ENCODE results near the gene TMEM151A. TPM values are rescaled to one million over a fixed set of nuclear protein-coding genes. Genes with fewer than 3 reads are reported as not detected.

The TMEM151A gene
- total RNA-seq, 4 donors from 2014 or later, result 0.27 to 0.35 TPM; not detected in 2

DNA sequence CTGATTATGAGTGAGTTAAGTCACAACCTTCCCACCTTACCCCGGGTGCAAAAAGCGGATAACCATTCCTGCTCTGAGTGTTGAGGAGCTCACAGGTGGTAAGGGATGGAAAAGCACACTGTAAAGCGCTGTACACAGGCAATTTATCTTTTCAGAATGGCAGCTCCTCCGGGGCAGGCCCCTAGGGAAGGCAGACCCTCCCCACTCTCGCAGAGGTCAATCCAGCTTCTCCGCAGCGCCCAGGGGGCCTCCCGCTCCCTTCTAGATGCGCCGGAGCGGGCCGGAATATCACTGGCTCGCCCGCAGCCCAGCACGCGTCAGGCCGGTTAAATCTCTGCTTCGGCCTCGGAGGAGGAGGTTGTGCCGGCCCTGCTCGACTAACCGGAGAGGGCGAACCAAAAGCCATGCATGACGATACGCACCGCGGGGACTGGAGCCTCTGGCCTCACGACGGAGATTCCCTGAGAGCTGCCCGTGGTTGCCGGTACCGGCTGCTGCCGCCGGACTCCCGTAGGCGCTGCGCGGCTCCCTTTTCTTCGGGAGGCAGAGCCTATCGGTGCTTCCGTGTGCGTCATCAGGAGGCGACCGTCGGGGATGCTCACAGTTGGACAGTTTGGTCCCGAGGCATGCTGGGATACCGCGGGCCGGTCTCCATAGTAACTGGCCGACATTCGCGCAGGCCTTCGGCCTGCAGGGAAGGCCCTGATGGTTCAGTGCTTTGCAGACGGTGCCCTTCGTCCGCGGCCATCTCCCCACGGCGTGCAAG lies 53.0 kb downstream of the TMEM151A start, which contains the start of gene BRMS1:
Gene BRMS1, minus strand, starts transcription at position 555 of the 766 bp plus-strand sequence. CDS start 2,870 bp downstream, outside the sequence.
- H3K4me3 ChIP-seq, result peak within 1 kb of the TSS; percentile 66 to 99 (median 90)
- peaks cover 18 to 46% (median 20%) of the 10 kb centered on the region in 4 donors for H3K4me1 ChIP-seq
- TF ChIP-seq, protein P1, sequence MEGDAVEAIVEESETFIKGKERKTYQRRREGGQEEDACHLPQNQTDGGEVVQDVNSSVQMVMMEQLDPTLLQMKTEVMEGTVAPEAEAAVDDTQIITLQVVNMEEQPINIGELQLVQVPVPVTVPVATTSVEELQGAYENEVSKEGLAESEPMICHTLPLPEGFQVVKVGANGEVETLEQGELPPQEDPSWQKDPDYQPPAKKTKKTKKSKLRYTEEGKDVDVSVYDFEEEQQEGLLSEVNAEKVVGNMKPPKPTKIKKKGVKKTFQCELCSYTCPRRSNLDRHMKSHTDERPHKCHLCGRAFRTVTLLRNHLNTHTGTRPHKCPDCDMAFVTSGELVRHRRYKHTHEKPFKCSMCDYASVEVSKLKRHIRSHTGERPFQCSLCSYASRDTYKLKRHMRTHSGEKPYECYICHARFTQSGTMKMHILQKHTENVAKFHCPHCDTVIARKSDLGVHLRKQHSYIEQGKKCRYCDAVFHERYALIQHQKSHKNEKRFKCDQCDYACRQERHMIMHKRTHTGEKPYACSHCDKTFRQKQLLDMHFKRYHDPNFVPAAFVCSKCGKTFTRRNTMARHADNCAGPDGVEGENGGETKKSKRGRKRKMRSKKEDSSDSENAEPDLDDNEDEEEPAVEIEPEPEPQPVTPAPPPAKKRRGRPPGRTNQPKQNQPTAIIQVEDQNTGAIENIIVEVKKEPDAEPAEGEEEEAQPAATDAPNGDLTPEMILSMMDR (IDR thresholded peaks at IDR 0.05), result peak in 4 of 6 experiments; percentile 35 to 58 (median 44)
- peak; percentile 89 to 93 for TF ChIP-seq POLR2A (IDR thresholded peaks at IDR 0.05)
- H3K9me3 ChIP-seq, result no peaks in the 10 kb centered on the region
- H3K27me3 ChIP-seq, result no peaks in the 10 kb centered on the region
- peak; percentile 98 to 99 (median 99) for DNase-seq
- peak within 1 kb of the TSS; percentile 72 to 99 (median 78) for H3K27ac ChIP-seq
- peaks cover 0 to 22% (median 0%) of the 10 kb centered on the region in 3 donors for H3K36me3 ChIP-seq

DNA sequence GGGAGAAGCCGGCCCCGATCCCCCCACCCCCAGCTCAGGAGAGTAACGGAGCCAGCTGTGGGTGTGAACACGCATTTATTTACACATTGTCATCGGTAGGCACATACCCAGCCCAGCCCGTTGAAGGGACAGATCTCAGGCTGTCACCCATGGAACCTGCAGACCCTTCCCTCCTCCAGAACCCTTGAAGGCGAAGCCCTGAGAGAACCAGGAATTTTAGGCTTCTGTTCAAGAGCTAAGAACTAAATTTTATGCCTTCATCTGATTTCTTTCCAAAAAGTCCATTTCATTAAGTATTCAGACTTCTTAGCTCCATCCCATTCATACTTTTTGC lies 53.6 kb downstream of the TMEM151A start:
- Histone ChIP-seq H3K4me1 (peaks cover 18 to 48% (median 20%) of the 10 kb centered on the region in 4 donors), H3K36me3 (peaks cover 0 to 17% (median 0%) of the 10 kb centered on the region in 3 donors)

More for the DNA sequence above, 53.6 kb downstream of the TMEM151A start:
- no peaks in the 10 kb centered on the region for H3K9me3 ChIP-seq
- TF ChIP-seq, protein P1 (IDR thresholded peaks at IDR 0.05), result no peak
- peak overlapping the region; percentile 72 to 99 (median 78) for H3K27ac ChIP-seq
- no peak for DNase-seq
- H3K4me3 ChIP-seq, result peak overlapping the region; percentile 66 to 99 (median 90)
- H3K27me3 ChIP-seq, result no peaks in the 10 kb centered on the region

Other genes starting within 250 kb of the TMEM151A start
- not detected for gene GAL3ST3, start 242.7 kb upstream of the TMEM151A start, total RNA-seq
- gene SF3B2, start 239.5 kb upstream of the TMEM151A start, total RNA-seq, result 100 to 1,000 TPM; 127 to 340 (median 171) TPM
- 10 to 100 TPM; 10.3 to 52.0 (median 22.3) TPM for gene PACS1, start 221.6 kb upstream of the TMEM151A start, total RNA-seq
- 10 to 100 TPM in 3 of 4 donors, 1 to 10 TPM in 1; 8.3 to 28.0 (median 13.2) TPM for gene KLC2, start 34.2 kb upstream of the TMEM151A start, total RNA-seq
- 100 to 1,000 TPM in 2 of 4 donors, 10 to 100 TPM in 2; 80.0 to 161 (median 103) TPM for gene RAB1B, start 23.3 kb upstream of the TMEM151A start, total RNA-seq
- not detected for gene CNIH2, start 13.7 kb upstream of the TMEM151A start, total RNA-seq
- gene YIF1A, start 2.8 kb upstream of the TMEM151A start, total RNA-seq, result 100 to 1,000 TPM in 3 of 4 donors, 10 to 100 TPM in 1; 52.0 to 132 (median 115) TPM
- gene CD248, start 25.1 kb downstream of the TMEM151A start, total RNA-seq, result 10 to 100 TPM in 3 of 4 donors, 1 to 10 TPM in 1; 2.9 to 44.6 (median 12.0) TPM
- 10 to 100 TPM in 2 of 4 donors, 1 to 10 TPM in 2; 4.1 to 18.9 (median 10.8) TPM for gene RIN1, start 44.5 kb downstream of the TMEM151A start, total RNA-seq
- 10 to 100 TPM; 36.9 to 63.5 (median 50.3) TPM for gene BRMS1, start 53.2 kb downstream of the TMEM151A start, total RNA-seq
- 10 to 100 TPM in 3 of 4 donors, 1 to 10 TPM in 1; 1.7 to 21.9 (median 18.8) TPM for gene B4GAT1, start 55.7 kb downstream of the TMEM151A start, total RNA-seq
- 10 to 100 TPM in 3 of 4 donors, 1 to 10 TPM in 1; 7.4 to 21.6 (median 17.1) TPM for gene SLC29A2, start 79.9 kb downstream of the TMEM151A start, total RNA-seq
- gene NPAS4, start 129.1 kb downstream of the TMEM151A start, total RNA-seq, result not detected
- 10 to 100 TPM; 24.7 to 34.9 (median 28.9) TPM for gene MRPL11, start 147.0 kb downstream of the TMEM151A start, total RNA-seq
- 10 to 100 TPM in 2 of 4 donors, 1 to 10 TPM in 2; 5.6 to 11.6 (median 10.0) TPM for gene PELI3, start 175.0 kb downstream of the TMEM151A start, total RNA-seq
- gene DPP3, start 188.5 kb downstream of the TMEM151A start, total RNA-seq, result 10 to 100 TPM; 58.3 to 66.8 (median 63.2) TPM
- gene BBS1, start 218.7 kb downstream of the TMEM151A start, total RNA-seq, result 100 to 1,000 TPM in 1 of 4 donors, 10 to 100 TPM in 3; 25.6 to 167 (median 73.4) TPM

Data from Peyer's patch (tissue), 4 donors.